ENCODE results near the gene LHFPL2. TPM values are rescaled to one million over a fixed set of nuclear protein-coding genes. Genes with fewer than 3 reads are reported as not detected.

LHFPL2 gene
- total and polyA plus RNA-seq, 2 of the 4 experiments (the other 2 are of a cell fraction): 6.5 to 11.3 TPM

- Histone ChIP-seq H3K4me3 (ENCODE audit: insufficient read depth, low read depth, low read length) (no peak overlapping the region), H3K4ac (ENCODE audit: low read depth, low read length) (peak overlapping the region; percentile 68), H2BK15ac (ENCODE audit: low read depth, low read length) (peak overlapping the region; percentile 44; the same call in 1 of the 3 replicates), H3K56ac (ENCODE audit: extremely low read depth, insufficient read depth, low read length) (no peak overlapping the region), H2AK5ac (ENCODE audit: low read depth, low read length) (0 out of 2 replicates have a peak overlapping the region, but pooled peaks have one; percentile 24), H4K20me1 (ENCODE audit: insufficient read depth, low read length) (peaks cover 41% of the 10 kb centered on the region; the same call in 1 of the 2 replicates), H4K5ac (ENCODE audit: low read depth, low read length) (no peak overlapping the region), H3K9me1 (ENCODE audit: insufficient read depth, low read length) (peaks cover 31% of the 10 kb centered on the region), H4K91ac (ENCODE audit: insufficient read depth, low read depth, low read length) (peak overlapping the region; percentile 49), H3K23ac (ENCODE audit: low read depth, low read length) (peak overlapping the region; percentile 14; the same call in 1 of the 2 replicates), H2BK120ac (ENCODE audit: low read depth, low read length) (peak overlapping the region; percentile 71), H2AFZ (replicated peaks; ENCODE audit: low read length, poor library complexity) (no peak overlapping the region), H3K14ac (replicated peaks; ENCODE audit: low read depth, low read length) (0 out of 2 replicates have a peak overlapping the region, but pooled peaks have one; percentile 50), H2BK20ac (ENCODE audit: low read depth, low read length) (peak overlapping the region; percentile 38; the same call in 1 of the 2 replicates), H3K79me1 (ENCODE audit: low read depth in 1 of 2, low read length in 2 of 2) (peaks cover 34 to 73% of the 10 kb centered on the region in 2 experiments), H3K4me2 (ENCODE audit: low read depth, low read length) (no peak overlapping the region), H3K27me3 (ENCODE audit: control insufficient read depth, insufficient read depth, low read length) (no peaks in the 10 kb centered on the region), H3K9me3 (ENCODE audit: control insufficient read depth, insufficient read depth, low read length) (no peaks in the 10 kb centered on the region), H3K9ac (ENCODE audit: low read depth, low read length) (no peak overlapping the region), H3K18ac (ENCODE audit: low read depth, low read length) (peak overlapping the region; percentile 22), H3K27ac (ENCODE audit: insufficient read depth, low read length) (peak overlapping the region; percentile 13; the same call in 1 of the 2 replicates), H3K4me1 (ENCODE audit: control insufficient read depth, insufficient read depth, low read length) (peaks cover 40% of the 10 kb centered on the region), H3K36me3 (ENCODE audit: control insufficient read depth, insufficient read depth, low read length) (no peaks in the 10 kb centered on the region), H4K8ac (ENCODE audit: low read depth in 2 of 2, low read length in 2 of 2) (peak overlapping the region in 1 of 2 experiments; percentile 29; a peak in 2 of 4 replicates), H2AK9ac (replicated peaks; ENCODE audit: low read depth, low read length, poor library complexity) (no peak overlapping the region), H2BK5ac (ENCODE audit: low read depth, low read length, poor library complexity, severe bottlenecking) (peak overlapping the region; percentile 77)
- in situ Hi-C loops (cut with MboI; ENCODE audit: low sequenced_read_pairs): loop anchor here (10.0 kb wide), 1 partner anchor 91 kb away; no protein-coding TSS in a partner anchor
- ChIA-PET POLR2A (ENCODE audit: unreplicated experiment) (interaction anchor here (1.0 kb wide), 1 partner anchor 8 kb away, joined by 3 read pairs; no protein-coding TSS in a partner anchor), CTCF (no interaction called here)
- dilution Hi-C loops (cut with HindIII; ENCODE audit: low sequenced_read_pairs, unreplicated experiment): no loop called here
- ATAC-seq (ENCODE audit: low read depth): no peak
- WGBS, 2 experiments (ENCODE audit: extremely low coverage in 2 of 2, insufficient read length in 1 of 2): 71% methylated on average over 1 of the region's 4 CpGs; no CpG with 5 or more reads in 1 of the 2 experiments
- no TSS peak for BruUV-seq (replicated peaks)
- intact Hi-C loops (cut with micrococcal nuclease): loop anchor here (2.0 to 5.0 kb wide), 2 partner anchors 17 to 37 kb away; no protein-coding TSS in a partner anchor
- DNase-seq: no peak
- TF ChIP-seq POLR2A (IDR thresholded peaks at IDR 0.05; ENCODE audit: low read depth, low read length) (no peak; the same call in 1 of the 2 replicates), RCOR1 (IDR thresholded peaks at IDR 0.05; ENCODE audit: insufficient replicate concordance, low read length) (no peak), RAD21 (IDR thresholded peaks at IDR 0.05; ENCODE audit: low read length) (no peak), NFE2L2 (IDR thresholded peaks at IDR 0.05; ENCODE audit: low read depth, low read length) (no peak), MAFK (IDR thresholded peaks at IDR 0.05; ENCODE audit: low read depth, low read length) (no peak), ELK1 (IDR thresholded peaks at IDR 0.05; ENCODE audit: borderline replicate concordance, low read depth, low read length) (no peak), MAZ (IDR thresholded peaks at IDR 0.05; ENCODE audit: borderline replicate concordance, low read depth, low read length) (no peak), USF2 (IDR thresholded peaks at IDR 0.05; ENCODE audit: low read depth, low read length) (no peak), CEBPB (IDR thresholded peaks at IDR 0.05; ENCODE audit: low read depth, low read length) (no peak), SMC3 (IDR thresholded peaks at IDR 0.05; ENCODE audit: low read depth, low read length) (no peak), MXI1 (IDR thresholded peaks at IDR 0.05; ENCODE audit: borderline replicate concordance, low read depth, low read length) (no peak), CHD1 (IDR thresholded peaks at IDR 0.05; ENCODE audit: low read depth, low read length) (no peak), CTCF (conservative IDR thresholded peaks at IDR 0.05; ENCODE audit: low read depth, low read length) (no peak), FOS (IDR thresholded peaks at IDR 0.05; ENCODE audit: low read depth, low read length) (no peak)
Measured at GRCh38 chr5:78503958-78504653, 144.5 kb downstream of the LHFPL2 start.

Data from IMR-90 (cell line).